Measurements from ENCODE around the gene MRPL43. TPM values are rescaled to one million over a fixed set of nuclear protein-coding genes. Genes with fewer than 3 reads are reported as not detected.

Gene MRPL43
- total RNA-seq, 2 experiments from 2014 or later = 56.3 to 58.1 TPM

GRCh38 chr10:101000127-101000914 is 13.0 kb upstream of the MRPL43 start:
- Mint-ChIP-seq H3K27me3 (no peaks in the 10 kb centered on the region), H3K4me3 (peak overlapping the region; percentile 72), H3K36me3 (peaks cover 2% of the 10 kb centered on the region), H3K27ac (no peak overlapping the region), H3K4me1 (peaks cover 18% of the 10 kb centered on the region), H3K9me3 (no peaks in the 10 kb centered on the region)
- no peak for DNase-seq

GRCh38 chr10:100999742-101000126 is 12.4 kb upstream of the MRPL43 start, which contains the start of gene LZTS2:
Gene LZTS2, plus strand, starts transcription at chr10:100999808. Its CDS starts 2,731 bp downstream, at chr10:101002539.
- peaks cover 5% of the 10 kb centered on the region for H3K36me3 Mint-ChIP-seq
- H3K27ac Mint-ChIP-seq = peak within 1 kb of the TSS; percentile 87

GRCh38 chr10:100998991-100999741 is 11.9 kb upstream of the MRPL43 start:
- H3K27me3 Mint-ChIP-seq = no peaks in the 10 kb centered on the region
- DNase-seq = peak; percentile 86
- H3K27ac Mint-ChIP-seq = peak overlapping the region; percentile 87
- H3K36me3 Mint-ChIP-seq = peaks cover 8% of the 10 kb centered on the region
- H3K9me3 Mint-ChIP-seq = no peaks in the 10 kb centered on the region
- H3K4me1 Mint-ChIP-seq = peaks cover 18% of the 10 kb centered on the region
- H3K4me3 Mint-ChIP-seq = peak overlapping the region; percentile 82

More at GRCh38 chr10:100999742-101000126, 12.4 kb upstream of the MRPL43 start, which contains the start of gene LZTS2:
- Mint-ChIP-seq H3K4me3 (peak within 1 kb of the TSS; percentile 82), H3K27me3 (no peaks in the 10 kb centered on the region), H3K9me3 (no peaks in the 10 kb centered on the region), H3K4me1 (peaks cover 18% of the 10 kb centered on the region)
- no peak for DNase-seq

DNA sequence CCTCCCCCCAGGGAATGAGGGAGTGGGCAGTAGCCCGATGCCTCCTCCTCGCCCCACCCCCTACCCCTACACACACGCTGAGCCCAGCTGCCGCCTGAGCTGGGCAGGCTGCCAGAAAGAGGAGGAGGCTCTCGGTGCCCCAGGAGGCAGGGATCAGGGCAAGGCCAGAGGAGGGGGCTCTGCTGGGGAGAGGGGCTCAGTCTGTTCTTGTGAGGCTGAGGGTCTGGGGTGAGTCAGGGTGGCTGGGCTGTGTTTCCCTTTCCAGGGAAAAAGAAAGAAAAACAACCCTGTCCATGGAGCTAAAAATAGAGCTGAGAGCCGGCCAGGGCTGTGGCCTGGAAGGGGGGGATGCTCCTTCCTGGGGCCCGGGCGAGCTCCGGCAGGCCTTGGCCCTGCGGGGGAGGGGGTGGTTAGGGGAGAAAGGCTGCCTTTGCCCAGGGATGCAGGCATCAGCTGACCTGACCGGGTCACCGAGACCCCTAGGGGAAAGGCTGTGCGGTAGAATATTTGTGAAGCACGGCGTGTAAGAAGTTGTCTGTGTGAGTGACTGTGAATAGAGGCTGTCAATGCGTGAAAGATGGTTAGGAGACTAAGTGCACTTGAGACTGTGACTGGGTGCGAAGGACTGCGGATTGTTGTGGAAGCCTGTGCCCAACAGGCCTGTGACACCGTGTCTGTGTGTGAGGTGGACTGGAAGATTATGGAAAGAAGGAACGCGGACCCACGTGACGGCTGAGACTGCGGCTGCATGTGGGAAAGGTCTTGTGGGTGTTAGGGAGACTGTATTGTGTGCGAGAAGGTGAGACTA is 11.1 kb upstream of the MRPL43 start:
- peak overlapping the region; percentile 87 for H3K27ac Mint-ChIP-seq
- no peaks in the 10 kb centered on the region for H3K9me3 Mint-ChIP-seq
- peak overlapping the region; percentile 82 for H3K4me3 Mint-ChIP-seq
- H3K27me3 Mint-ChIP-seq = no peaks in the 10 kb centered on the region
- H3K4me1 Mint-ChIP-seq = peaks cover 18% of the 10 kb centered on the region
- peaks cover 11% of the 10 kb centered on the region for H3K36me3 Mint-ChIP-seq
- peak; percentile 77 for DNase-seq

DNA sequence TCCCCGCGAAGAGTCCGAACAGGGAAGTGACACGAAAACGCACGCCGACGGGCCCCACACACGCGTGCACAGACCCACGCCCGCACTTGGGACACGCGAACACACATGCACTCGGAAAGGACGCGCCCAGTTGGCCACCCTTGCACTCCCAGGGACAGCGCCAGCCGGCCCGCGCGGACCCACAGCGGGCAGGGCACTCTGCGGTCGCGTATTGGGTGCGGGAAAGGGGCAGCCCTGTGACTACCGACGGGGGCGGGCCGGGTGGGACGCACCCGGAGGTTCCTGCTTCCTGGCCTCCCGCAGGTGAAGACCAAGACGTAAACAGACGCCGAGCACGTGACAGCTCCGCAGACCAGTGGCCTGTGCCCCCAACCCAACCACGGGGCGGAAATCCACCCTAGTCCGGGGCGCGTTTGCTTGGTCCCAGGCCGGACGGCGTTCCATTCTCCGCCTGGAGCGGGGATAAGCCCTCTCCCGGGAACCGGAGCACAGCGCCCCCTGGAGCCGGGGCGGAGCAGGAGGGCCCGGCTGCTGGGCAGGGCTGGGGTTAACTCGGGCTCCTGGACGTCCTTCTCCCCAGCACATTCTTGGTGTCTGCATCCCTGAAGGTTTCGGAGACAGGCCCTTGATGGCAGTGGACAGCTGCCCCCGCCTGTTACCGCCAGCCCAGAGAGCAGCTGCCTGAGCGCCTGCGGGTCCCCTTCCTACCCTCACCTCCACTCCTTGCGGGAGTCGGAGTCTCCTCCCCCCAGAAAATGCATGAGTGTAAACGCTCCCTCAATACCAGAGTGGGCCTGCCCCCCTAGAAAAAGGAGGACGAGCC is 10.3 kb upstream of the MRPL43 start:
- H3K4me3 Mint-ChIP-seq = peak overlapping the region; percentile 82
- H3K27me3 Mint-ChIP-seq = no peaks in the 10 kb centered on the region
- no peaks in the 10 kb centered on the region for H3K9me3 Mint-ChIP-seq
- H3K4me1 Mint-ChIP-seq = peaks cover 18% of the 10 kb centered on the region
- peaks cover 14% of the 10 kb centered on the region for H3K36me3 Mint-ChIP-seq
- H3K27ac Mint-ChIP-seq = peak overlapping the region; percentile 87
- DNase-seq = peak; percentile 78

- Mint-ChIP-seq H3K9me3 (no peaks in the 10 kb centered on the region), H3K36me3 (peaks cover 14% of the 10 kb centered on the region), H3K4me3 (peak overlapping the region; percentile 82), H3K27ac (peak overlapping the region; percentile 86), H3K27me3 (no peaks in the 10 kb centered on the region), H3K4me1 (peaks cover 18% of the 10 kb centered on the region)
- peak; percentile 55 for DNase-seq
Measured at GRCh38 chr10:100996678-100997359, 9.5 kb upstream of the MRPL43 start.

DNA sequence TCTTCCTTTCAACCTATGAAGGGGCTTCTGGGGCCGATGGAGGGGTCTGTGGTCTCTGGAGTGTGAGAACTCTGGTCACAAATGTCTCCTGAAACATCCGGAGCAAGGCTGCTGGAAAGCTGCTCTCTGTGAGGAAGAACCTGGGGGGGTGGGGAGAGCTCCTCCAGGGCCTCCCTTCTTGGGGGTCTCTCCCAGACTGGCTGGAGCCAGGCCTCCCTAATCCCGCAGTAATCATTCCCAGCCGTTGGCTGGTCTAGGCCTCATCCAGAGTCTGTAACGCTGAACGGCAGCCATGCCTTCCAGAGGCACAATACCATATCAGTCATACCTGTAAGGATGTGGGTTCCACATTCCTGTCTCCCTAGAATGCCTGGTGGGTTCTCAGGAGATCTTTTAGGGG is 7.9 kb upstream of the MRPL43 start:
- H3K36me3 Mint-ChIP-seq = peaks cover 25% of the 10 kb centered on the region
- H3K4me1 Mint-ChIP-seq = peaks cover 22% of the 10 kb centered on the region
- H3K27ac Mint-ChIP-seq = no peak overlapping the region

DNA sequence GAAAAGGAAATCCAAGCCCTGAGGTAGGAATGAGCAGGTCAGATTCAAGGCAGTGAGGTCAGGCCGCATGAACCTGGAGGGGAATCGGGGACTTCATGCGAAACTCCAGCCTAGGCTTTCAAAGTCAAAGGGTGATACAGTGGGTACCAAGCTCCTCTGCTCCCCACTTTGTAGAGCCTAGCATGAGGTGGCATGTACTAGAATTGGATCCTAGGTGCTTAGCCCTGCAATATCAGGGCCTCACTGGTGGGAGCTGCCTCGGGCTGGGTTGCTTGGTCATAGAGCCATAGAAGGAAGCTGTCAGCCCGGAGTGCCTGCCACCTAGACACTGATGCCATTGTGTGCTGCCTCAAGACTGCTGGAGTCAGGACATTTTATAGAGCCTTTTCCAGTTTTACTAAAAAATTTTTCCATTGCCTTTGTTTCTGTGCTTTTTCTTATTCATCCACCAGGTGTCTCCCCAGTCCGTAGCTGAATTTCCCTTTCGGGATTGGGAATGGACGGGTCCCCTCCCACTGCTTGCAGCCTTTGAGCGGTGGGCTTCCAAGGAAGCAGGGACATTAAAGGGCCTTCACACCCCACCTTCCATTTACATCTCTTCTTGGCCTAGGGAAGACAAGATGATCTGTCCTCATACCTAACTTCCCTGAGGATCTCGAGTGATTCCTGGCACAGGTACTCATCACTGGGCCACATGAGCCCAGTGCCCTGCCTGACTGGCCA is 6.8 kb upstream of the MRPL43 start:
- Mint-ChIP-seq H3K27ac (peak overlapping the region; percentile 45), H3K4me1 (peaks cover 30% of the 10 kb centered on the region), H3K27me3 (no peaks in the 10 kb centered on the region), H3K4me3 (no peak overlapping the region), H3K36me3 (peaks cover 31% of the 10 kb centered on the region), H3K9me3 (no peaks in the 10 kb centered on the region)
- no peak for DNase-seq

More for the DNA sequence above, 7.9 kb upstream of the MRPL43 start:
- no peak for DNase-seq
- Mint-ChIP-seq H3K9me3 (no peaks in the 10 kb centered on the region), H3K27me3 (no peaks in the 10 kb centered on the region), H3K4me3 (no peak overlapping the region)

DNA sequence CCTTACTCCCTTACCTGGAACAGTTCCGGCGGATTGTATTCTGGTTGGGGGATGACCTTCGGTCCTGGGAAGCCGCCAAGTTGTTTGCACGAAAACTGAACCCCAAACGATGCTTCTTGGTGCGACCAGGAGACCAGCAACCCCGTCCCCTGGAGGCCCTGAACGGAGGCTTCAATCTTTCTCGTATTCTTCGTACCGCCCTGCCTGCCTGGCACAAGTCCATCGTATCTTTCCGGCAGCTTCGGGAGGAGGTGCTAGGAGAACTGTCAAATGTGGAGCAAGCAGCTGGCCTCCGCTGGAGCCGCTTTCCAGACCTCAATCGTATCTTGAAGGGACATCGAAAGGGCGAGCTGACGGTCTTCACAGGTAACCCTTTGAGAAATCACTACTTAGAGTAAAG is 1.8 kb upstream of the MRPL43 start:
- Mint-ChIP-seq H3K36me3 (peaks cover 42% of the 10 kb centered on the region), H3K27me3 (no peaks in the 10 kb centered on the region), H3K9me3 (no peaks in the 10 kb centered on the region), H3K4me1 (peaks cover 22% of the 10 kb centered on the region), H3K4me3 (peak overlapping the region; percentile 65), H3K27ac (no peak overlapping the region)
- DNase-seq = no peak

GRCh38 chr10:100988166-100988565 is 869 bp upstream of the MRPL43 start:
- Mint-ChIP-seq H3K36me3 (peaks cover 39% of the 10 kb centered on the region), H3K4me3 (peak overlapping the region; percentile 97), H3K27me3 (no peaks in the 10 kb centered on the region), H3K27ac (no peak overlapping the region), H3K4me1 (peaks cover 22% of the 10 kb centered on the region), H3K9me3 (no peaks in the 10 kb centered on the region)
- DNase-seq = no peak

DNA sequence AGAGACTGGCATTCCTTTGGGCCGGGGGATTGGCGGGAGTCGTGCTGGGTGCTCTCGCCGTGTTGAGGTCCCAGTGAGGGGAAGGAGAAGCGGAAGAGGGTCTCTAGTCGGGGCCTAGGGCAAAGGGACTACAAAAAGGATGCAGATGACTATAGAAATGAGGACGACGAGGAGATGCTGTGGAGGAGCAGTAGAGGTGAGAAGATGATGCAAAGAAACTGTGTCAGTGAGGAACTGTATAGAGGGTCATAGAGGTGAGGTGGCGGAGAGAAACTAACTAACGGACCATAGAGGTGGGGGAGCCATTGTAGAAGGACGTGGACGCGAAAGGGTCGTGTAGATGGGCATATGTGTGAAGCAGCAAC is 370 bp upstream of the MRPL43 start:
- Mint-ChIP-seq H3K27me3 (no peaks in the 10 kb centered on the region), H3K4me1 (peaks cover 22% of the 10 kb centered on the region), H3K27ac (peak overlapping the region; percentile 91), H3K4me3 (peak overlapping the region; percentile 97), H3K36me3 (peaks cover 36% of the 10 kb centered on the region), H3K9me3 (no peaks in the 10 kb centered on the region)
- no peak for DNase-seq

- Mint-ChIP-seq H3K4me3 (peak overlapping the region; percentile 97), H3K9me3 (no peaks in the 10 kb centered on the region), H3K27ac (no peak overlapping the region), H3K36me3 (peaks cover 36% of the 10 kb centered on the region), H3K4me1 (peaks cover 22% of the 10 kb centered on the region), H3K27me3 (no peaks in the 10 kb centered on the region)
- no peak for DNase-seq
Measured at GRCh38 chr10:100986623-100986951, 710 bp downstream of the MRPL43 start.

DNA sequence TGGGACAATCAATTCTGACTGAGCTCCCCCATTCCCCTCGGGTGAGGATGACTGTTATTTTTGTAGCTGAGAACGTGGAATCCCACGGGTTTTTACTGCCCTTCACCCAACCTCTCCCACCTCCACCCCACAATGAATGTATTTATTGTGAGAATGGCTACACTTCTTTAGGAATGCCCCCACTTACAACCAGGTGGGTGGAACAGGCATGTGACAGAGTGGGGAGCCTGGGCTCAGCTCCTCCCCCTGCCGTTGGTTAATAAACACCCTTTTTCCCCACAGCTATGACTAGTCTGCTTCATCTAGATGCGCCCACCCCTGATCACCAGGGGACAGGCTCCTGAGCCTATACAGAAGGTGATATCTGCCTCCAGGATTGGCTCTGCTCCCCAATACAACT is 2.0 kb downstream of the MRPL43 start:
- Mint-ChIP-seq H3K4me3 (peak overlapping the region; percentile 5), H3K36me3 (peaks cover 26% of the 10 kb centered on the region), H3K27ac (no peak overlapping the region), H3K9me3 (no peaks in the 10 kb centered on the region), H3K4me1 (peaks cover 17% of the 10 kb centered on the region), H3K27me3 (no peaks in the 10 kb centered on the region)
- no peak for DNase-seq

Data from activated naive CD8-positive, alpha-beta T cell treated with anti-CD3 and anti-CD28 coated beads for 36 hours (primary cell).